Activated CD4-positive, alpha-beta T cell treated with anti-CD3 and anti-CD28 coated beads for 36 hours (primary cell): ENCODE results near the gene ZBTB3. TPM values are rescaled to one million over a fixed set of nuclear protein-coding genes. Genes with fewer than 3 reads are reported as not detected.

Source experiments
- ATAC-seq: fragments of 200-7000 bp; cut with Tn5 transposase; one replicate; pipeline ENCODE4 v1.10.0; 2021; ENCODE audit warnings: mild to moderate bottlenecking, moderate library complexity
- CTCF ChIA-PET: fragments of 350-600 bp; sonication (Branson Sonifier 250); formaldehyde crosslinking; loops from one replicate; lab custom pipeline; 2021; ENCODE audit warnings: antibody characterized with exemption; lab: Charles Lee
- POLR2A ChIA-PET: fragments of 350-600 bp; sonication (Branson Sonifier 250); formaldehyde crosslinking; loops from one replicate; lab custom pipeline; 2021; ENCODE audit warnings: antibody characterized with exemption, inconsistent platforms; lab: Charles Lee
- DNase-seq: peaks from one replicate; pipeline ENCODE4 v3.0.0-alpha.2; 2020
- H3K27ac Mint-ChIP-seq: one replicate; pipeline ENCODE4 v1.8.0; 2021; ENCODE audit warnings: mixed read lengths
- H3K27me3 Mint-ChIP-seq: one replicate; pipeline ENCODE4 v1.8.0; 2021; ENCODE audit warnings: mixed read lengths
- H3K36me3 Mint-ChIP-seq: one replicate; pipeline ENCODE4 v1.8.0; 2021; ENCODE audit warnings: low read depth, mixed read lengths
- H3K4me1 Mint-ChIP-seq: one replicate; pipeline ENCODE4 v1.8.0; 2021; ENCODE audit warnings: mixed read lengths
- H3K4me3 Mint-ChIP-seq: one replicate; pipeline ENCODE4 v1.8.0; 2021; ENCODE audit warnings: mild to moderate bottlenecking, moderate library complexity, mixed read lengths
- H3K9me3 Mint-ChIP-seq: one replicate; pipeline ENCODE4 v1.8.0; 2021; ENCODE audit warnings: low read depth, mixed read lengths
- intact Hi-C, 2 experiments: fragments of 100-400 bp; cut with DNase I in 1 of 2; cut with micrococcal nuclease in 1 of 2; formaldehyde crosslinking; loops; one replicate each; pipeline versions ENCODE4 v1.14.2 to v1.15.1; 2022 to 2024; cut with DNase I, micrococcal nuclease
- total RNA-seq, 2 experiments: library from RNA; stranded (reverse); gene quantifications; one replicate each; pipeline ENCODE4 v1.2.3, GENCODE V29; 2021

Gene ZBTB3
- total RNA-seq, 2 experiments from 2014 or later = 6.0 to 10.2 TPM

GRCh38 chr11:62787005-62787759, 33.2 kb upstream of the ZBTB3 start, which contains the start of gene TMEM179B:
Gene TMEM179B, plus strand, starts transcription at chr11:62787402. Its CDS starts 30 bp downstream, at chr11:62787432.
- DNase-seq (peak; percentile 99), ATAC-seq (peak; percentile 63)
- Mint-ChIP-seq H3K27me3 (no peaks in the 10 kb centered on the region), H3K27ac (peak within 1 kb of the TSS; percentile 95), H3K4me3 (peak within 1 kb of the TSS; percentile 90), H3K36me3 (peaks cover 46% of the 10 kb centered on the region), H3K4me1 (peaks cover 42% of the 10 kb centered on the region), H3K9me3 (no peaks in the 10 kb centered on the region)
- ChIA-PET POLR2A (interaction anchor here (0.5 to 3.5 kb wide), 20 partner anchors 10 to 196 kb away, joined by 3 to 52 read pairs (median 6); partner anchors contain the start of genes HNRNPUL2, SLC3A2, STX5 and TAF6L), CTCF (interaction anchor here (0.6 to 6.1 kb wide), 38 partner anchors 9 to 185 kb away, joined by 3 to 75 read pairs (median 4); partner anchors contain the start of genes C11orf98, CSKMT, HNRNPUL2 and MTA2)
- intact Hi-C loops = loop anchor here (1.0 to 5.0 kb wide), 14 partner anchors 16 to 94 kb away; partner anchors contain the start of genes HNRNPUL2 (in 2 of the 2), NXF1 (in 2 of the 2), POLR2G (in 2 of the 2) and TAF6L (in 2 of the 2)

GRCh38 chr11:62786318-62787004, 32.5 kb upstream of the ZBTB3 start:
- DNase-seq (peak; percentile 92), ATAC-seq (peak; percentile 70)
- Mint-ChIP-seq H3K27me3 (no peaks in the 10 kb centered on the region), H3K4me3 (peak overlapping the region; percentile 90), H3K9me3 (no peaks in the 10 kb centered on the region), H3K27ac (peak overlapping the region; percentile 90), H3K4me1 (peaks cover 39% of the 10 kb centered on the region), H3K36me3 (peaks cover 39% of the 10 kb centered on the region)
- intact Hi-C loops = loop anchor here (1.0 to 5.0 kb wide), 15 partner anchors 15 to 95 kb away; partner anchors contain the start of genes HNRNPUL2 (in 2 of the 2), NXF1 (in 2 of the 2), POLR2G (in 2 of the 2) and TAF6L (in 2 of the 2)
- CTCF ChIA-PET = interaction anchor here (0.6 to 6.1 kb wide), 42 partner anchors 10 to 213 kb away, joined by 3 to 75 read pairs (median 4); partner anchors contain the start of genes C11orf98, CSKMT, EEF1G and HNRNPUL2
- POLR2A ChIA-PET = interaction anchor here (0.6 to 3.5 kb wide), 19 partner anchors 10 to 195 kb away, joined by 3 to 52 read pairs (median 5); partner anchors contain the start of genes SLC3A2, STX5, TAF6L and TEX54

GRCh38 chr11:62782753-62783152, 28.8 kb upstream of the ZBTB3 start:
- Mint-ChIP-seq H3K9me3 (no peaks in the 10 kb centered on the region), H3K4me1 (peaks cover 17% of the 10 kb centered on the region), H3K27me3 (no peaks in the 10 kb centered on the region), H3K36me3 (peaks cover 17% of the 10 kb centered on the region), H3K4me3 (no peak overlapping the region), H3K27ac (no peak overlapping the region)
- POLR2A ChIA-PET = no interaction called here
- CTCF ChIA-PET = interaction anchor here (1.0 kb wide), 1 partner anchor 8 kb away, joined by 3 read pairs; no protein-coding TSS in a partner anchor
- intact Hi-C loops = no loop called here
- DNase-seq (no peak), ATAC-seq (no peak)

GRCh38 chr11:62778441-62778840, 24.5 kb upstream of the ZBTB3 start:
- H3K9me3 Mint-ChIP-seq = no peaks in the 10 kb centered on the region
- peak overlapping the region; percentile 15 for H3K27ac Mint-ChIP-seq
- CTCF ChIA-PET = interaction anchor here (1.1 kb wide), 1 partner anchor 99 kb away, joined by 3 read pairs; no protein-coding TSS in a partner anchor
- peaks cover 21% of the 10 kb centered on the region for H3K4me1 Mint-ChIP-seq
- intact Hi-C loops = no loop called here
- no peaks in the 10 kb centered on the region for H3K27me3 Mint-ChIP-seq
- no peak for ATAC-seq
- no peak overlapping the region for H3K4me3 Mint-ChIP-seq
- POLR2A ChIA-PET = no interaction called here
- peaks cover 28% of the 10 kb centered on the region for H3K36me3 Mint-ChIP-seq
- DNase-seq = no peak

GRCh38 chr11:62777389-62777788, 23.4 kb upstream of the ZBTB3 start:
- ATAC-seq = peak; percentile 76
- CTCF ChIA-PET = interaction anchor here (10.7 kb wide), 1 partner anchor 10 kb away, joined by 75 read pairs; the partner anchor contains the start of gene TMEM179B
- H3K4me3 Mint-ChIP-seq = no peak overlapping the region

GRCh38 chr11:62775646-62776045, 21.7 kb upstream of the ZBTB3 start:
- H3K4me1 Mint-ChIP-seq = peaks cover 28% of the 10 kb centered on the region
- H3K27me3 Mint-ChIP-seq = no peaks in the 10 kb centered on the region
- POLR2A ChIA-PET = interaction anchor here (1.7 kb wide), 1 partner anchor 65 kb away, joined by 9 read pairs; no protein-coding TSS in a partner anchor
- CTCF ChIA-PET = interaction anchor here (0.8 to 10.7 kb wide), 3 partner anchors 8 to 25 kb away, joined by 3 to 75 read pairs (median 3); partner anchors contain the start of gene TMEM179B
- no peaks in the 10 kb centered on the region for H3K9me3 Mint-ChIP-seq
- intact Hi-C loops = no loop called here
- DNase-seq = no peak
- H3K36me3 Mint-ChIP-seq = peaks cover 26% of the 10 kb centered on the region
- no peak for ATAC-seq
- peak overlapping the region; percentile 24 for H3K27ac Mint-ChIP-seq
- H3K4me3 Mint-ChIP-seq = no peak overlapping the region

More at GRCh38 chr11:62777389-62777788, 23.4 kb upstream of the ZBTB3 start:
- peaks cover 26% of the 10 kb centered on the region for H3K36me3 Mint-ChIP-seq
- H3K27me3 Mint-ChIP-seq = no peaks in the 10 kb centered on the region
- peak overlapping the region; percentile 75 for H3K27ac Mint-ChIP-seq
- POLR2A ChIA-PET = no interaction called here
- intact Hi-C loops = no loop called here
- peaks cover 21% of the 10 kb centered on the region for H3K4me1 Mint-ChIP-seq
- peak; percentile 26 for DNase-seq
- no peaks in the 10 kb centered on the region for H3K9me3 Mint-ChIP-seq

GRCh38 chr11:62774407-62774806, 20.4 kb upstream of the ZBTB3 start:
- Mint-ChIP-seq H3K36me3 (peaks cover 31% of the 10 kb centered on the region), H3K4me1 (peaks cover 39% of the 10 kb centered on the region), H3K9me3 (no peaks in the 10 kb centered on the region), H3K27me3 (no peaks in the 10 kb centered on the region), H3K4me3 (no peak overlapping the region), H3K27ac (no peak overlapping the region)
- intact Hi-C loops = no loop called here
- ChIA-PET POLR2A (interaction anchor here (1.4 to 1.7 kb wide), 2 partner anchors 21 to 67 kb away, joined by 4 to 9 read pairs; partner anchors contain the start of gene ZBTB3), CTCF (interaction anchor here (0.7 to 10.7 kb wide), 4 partner anchors 9 to 231 kb away, joined by 3 to 75 read pairs (median 4); partner anchors contain the start of genes POLR2G and TMEM179B)
- DNase-seq (no peak), ATAC-seq (no peak)

- Mint-ChIP-seq H3K9me3 (no peaks in the 10 kb centered on the region), H3K27me3 (no peaks in the 10 kb centered on the region), H3K4me1 (peaks cover 26% of the 10 kb centered on the region), H3K27ac (peak within 1 kb of the TSS; percentile 89), H3K4me3 (peak within 1 kb of the TSS; percentile 85), H3K36me3 (peaks cover 19% of the 10 kb centered on the region)
- ATAC-seq = peak; percentile 87
- intact Hi-C loops = loop anchor here (1.0 to 2.0 kb wide), 14 partner anchors 10 to 180 kb away; partner anchors contain the start of genes POLR2G (in 2 of the 2), TMEM179B (in 2 of the 2), ZBTB3 (in 2 of the 2) and HNRNPUL2 (in 1 of the 2)
- POLR2A ChIA-PET = interaction anchor here (0.6 to 3.1 kb wide), 9 partner anchors 10 to 110 kb away, joined by 3 to 19 read pairs (median 5); partner anchors contain the start of genes C11orf98, CSKMT, HNRNPUL2 and POLR2G
- CTCF ChIA-PET = interaction anchor here (0.7 to 10.7 kb wide), 9 partner anchors 8 to 197 kb away, joined by 3 to 75 read pairs (median 4); partner anchors contain the start of genes TMEM179B and ZBTB3
- peak; percentile 98 for DNase-seq
These were observed 17.4 kb upstream of the ZBTB3 start, which contains the start of gene TAF6L for GRCh38 chr11:62771144-62772021. Gene TAF6L, plus strand, starts transcription at chr11:62771396. Its CDS starts 4,388 bp downstream, at chr11:62775784.

- Mint-ChIP-seq H3K4me3 (peak overlapping the region; percentile 85), H3K27ac (peak overlapping the region; percentile 89), H3K4me1 (peaks cover 26% of the 10 kb centered on the region), H3K36me3 (peaks cover 18% of the 10 kb centered on the region), H3K9me3 (no peaks in the 10 kb centered on the region), H3K27me3 (no peaks in the 10 kb centered on the region)
- DNase-seq (peak; percentile 43), ATAC-seq (no peak)
- CTCF ChIA-PET = interaction anchor here (0.8 to 10.7 kb wide), 5 partner anchors 8 to 112 kb away, joined by 3 to 75 read pairs (median 4); partner anchors contain the start of genes TMEM179B and ZBTB3
- POLR2A ChIA-PET = interaction anchor here (0.6 to 3.1 kb wide), 8 partner anchors 9 to 111 kb away, joined by 3 to 19 read pairs (median 5); partner anchors contain the start of genes C11orf98, CSKMT, HNRNPUL2 and POLR2G
- intact Hi-C loops = loop anchor here (1.0 to 2.0 kb wide), 14 partner anchors 9 to 179 kb away; partner anchors contain the start of genes POLR2G (in 2 of the 2), TMEM179B (in 2 of the 2), ZBTB3 (in 2 of the 2) and HNRNPUL2 (in 1 of the 2)
These were observed 16.8 kb upstream of the ZBTB3 start for GRCh38 chr11:62770778-62771143.
